Heart left ventricle (tissue), 16 donors: Measurements from ENCODE around the gene AGR3. TPM values are rescaled to one million over a fixed set of nuclear protein-coding genes. Genes with fewer than 3 reads are reported as not detected.
A peak's percentile ranks its signal among the peaks of the same experiment; 100 is the strongest.

Experiments used
- ATAC-seq, 4 donors: fragments of 200-7000 bp; cut with Tn5 transposase; one replicate each; pipeline ENCODE4 v1.9.1; 2020 to 2022; ENCODE audit warnings: moderate library complexity in 4 of 4, mild to moderate bottlenecking in 3 of 4, moderate number of reproducible peaks in 1 of 4
- DNase-seq, 5 donors: peaks; one replicate each; pipeline ENCODE4 v3.0.0-alpha.2; 2020
- H3K27ac ChIP-seq, 12 donors: fragments of 200-600 bp; sonication (generic) in 4 of 12; one replicate each; pipeline versions ENCODE4 v1.5.0 to v1.8.0; 2016 to 2022; ENCODE audit warnings: mild to moderate bottlenecking in 2 of 12
- H3K27me3 ChIP-seq, 9 donors: fragments of 200-600 bp; sonication (generic) in 2 of 9; one replicate each; pipeline versions ENCODE4 v1.5.1 to v1.8.0; 2016 to 2022; ENCODE audit warnings: mild to moderate bottlenecking in 3 of 9
- H3K36me3 ChIP-seq, 9 donors: fragments of 200-600 bp; sonication (generic) in 2 of 9; one replicate each; pipeline versions ENCODE4 v1.5.0 to v1.8.0; 2018 to 2022; ENCODE audit warnings: mild to moderate bottlenecking in 2 of 9
- H3K4me1 ChIP-seq, 12 donors: fragments of 200-600 bp; sonication (generic) in 4 of 12; one replicate each; pipeline versions ENCODE4 v1.5.0 to v1.8.0; 2016 to 2022; ENCODE audit warnings: mild to moderate bottlenecking in 3 of 12
- H3K4me3 ChIP-seq, 12 donors: fragments of 200-600 bp; sonication (generic) in 4 of 12; one replicate each; pipeline versions ENCODE4 v1.5.0 to v1.8.0; 2017 to 2022; ENCODE audit warnings: mild to moderate bottlenecking in 9 of 12, moderate library complexity in 4 of 12
- H3K9me3 ChIP-seq, 12 donors: fragments of 200-600 bp; sonication (generic) in 4 of 12; one replicate each; pipeline versions ENCODE4 v1.5.0 to v1.8.0; 2016 to 2022; ENCODE audit warnings: mild to moderate bottlenecking in 1 of 12
- POLR2A ChIP-seq, 2 donors: fragments of 450-650 bp; IDR thresholded peaks; one replicate each; pipeline ENCODE4 v1.6.1; 2017; ENCODE audit warnings: antibody characterized with exemption in 2 of 2, mild to moderate bottlenecking in 2 of 2, moderate library complexity in 2 of 2
- WGBS, 4 donors: extraction: QIAGEN DNeasy Blood & Tissue Kit in 2 of 4; methylation state at CpG; one replicate each; pipeline versions ENCODE4 v1.1.5 to v1.1.7; 2013 to 2018; 5-methylcytosine and 5-hydroxymethylcytosine counted together
- intact Hi-C, 10 donors: fragments of 100-400 bp; cut with DNase I; formaldehyde crosslinking; loops; one replicate each; pipeline versions ENCODE4 v1.11.1 to v1.14.2; 2022
- polyA plus RNA-seq, 2 donors: library from polyadenylated mRNA; stranded (reverse); fragments of 200-250 nt; gene quantifications; one replicate each; pipeline ENCODE4 v1.2.3, GENCODE V29; 2013
- total RNA-seq, 9 donors: library from RNA; depleted of rRNA in 2 of 9; stranded (reverse); fragments of >200 nt in 2 of 9; fragmentation: NEBNext Ultra II Directional in 3 of 9; extraction: Animal tissue kit (Norgen Biotek cat#: 25700) in 3 of 9; gene quantifications; one replicate each; pipeline versions ENCODE4 v1.1.0 to v1.2.4, GENCODE V29; 2016 to 2023
- TF ChIP-seq, protein P1 (sequence below), 12 donors: fragments of 200-600 bp; sonication (generic) in 4 of 12; IDR thresholded peaks; one replicate each; pipeline versions ENCODE4 v1.5.0 to v1.8.0; 2018 to 2022; ENCODE audit warnings: antibody characterized with exemption in 12 of 12, mild to moderate bottlenecking in 5 of 12
- donor health status: ischemic (EF 13 %, LVEDD 7.1; RV severe dilation, severe dysfunction).
- donor health status: healthy with polysubstance abuse.
- donor health status: DM: no; HTN: yes; CAD: no.
- donor health status: DM: no; HTN: no; CAD: no.
- donor health status: ischemic (EF 25% LVEDD 6.9; RV normal size, moderate dysfunction).
- donor health status: ischemic (EF 25% LVEDD 5.7; RV mildly dilated, moderate dysfunction).
- donor health status: healthy.
- donor health status: DM: yes; HTN: yes; CAD: no.
- donor health status: ischemic (EF 35%, LVEDD 5.7; RV mildly dilated, moderate dysfunction).
- donor health status: nonischemic (EF 11% LVEDD 7.7; RV severe dilation, severe dysfunction).
- donor health status: DM: yes; HTN: yes; CAD: no.
- donor health status: PGD.
- donor health status: ischemic (EF 29% LVEDD 5.4; RV normal size, mild dysfunction).
- donor health status: nonischemic (EF 23%, LVEDD 6.1; RV moderate dilation, normal function).

Gene AGR3
- total and polyA plus RNA-seq, 11 donors, result not detected

DNA sequence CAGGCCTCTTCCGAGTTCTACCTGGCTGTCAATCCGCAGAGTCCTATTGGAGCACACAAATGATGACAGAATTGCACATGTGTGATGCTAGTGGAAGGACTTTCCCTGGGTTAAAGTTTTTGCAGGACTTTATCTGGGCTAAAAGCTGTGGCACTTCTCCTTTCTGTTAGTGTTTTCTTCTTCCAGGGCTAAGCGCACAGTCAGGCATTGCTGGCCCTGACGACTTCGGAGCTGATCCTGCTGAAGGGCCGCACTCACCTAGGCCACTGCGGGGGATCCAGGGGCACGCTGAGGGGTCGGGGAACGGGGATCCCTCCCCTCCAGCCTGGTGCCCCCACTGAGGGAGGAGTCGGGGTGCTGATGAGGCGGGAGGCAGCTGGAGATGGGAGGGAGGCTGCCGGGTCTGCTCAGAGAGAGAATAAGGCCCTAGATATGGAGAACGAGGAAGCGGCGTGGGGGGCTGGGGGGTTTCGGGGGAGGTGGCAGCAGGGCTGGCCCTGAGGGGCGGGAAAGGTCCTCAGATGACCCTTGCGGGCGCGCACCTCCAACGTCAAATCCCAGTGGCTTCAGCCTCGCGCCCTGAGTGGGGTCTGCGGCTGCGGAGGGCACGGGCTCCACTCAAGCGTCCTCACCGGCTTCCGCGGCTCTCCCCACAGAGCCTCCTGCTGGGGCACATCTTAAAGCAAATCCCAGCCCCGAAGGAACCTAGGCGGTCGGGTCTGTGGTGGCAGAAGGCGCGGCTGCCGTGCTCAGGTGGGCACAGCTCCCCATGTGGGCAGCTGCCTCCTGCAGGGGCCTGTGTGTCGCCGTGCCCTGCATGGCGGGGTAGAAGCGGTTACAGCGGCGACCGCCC is 30.9 kb downstream of the AGR3 start:
- Histone ChIP-seq H3K4me3 (peak overlapping the region in 3 of 12 donors; percentile 3 to 40 (median 3)), H3K9me3 (no peaks in the 10 kb centered on the region), H3K27me3 (no peaks in the 10 kb centered on the region), H3K4me1 (peaks cover 0 to 5% (median 0%) of the 10 kb centered on the region in 12 donors), H3K27ac (no peak overlapping the region), H3K36me3 (no peaks in the 10 kb centered on the region)
- ATAC-seq (no peak), DNase-seq (peak in 1 of 5 donors; percentile 60)
- TF ChIP-seq POLR2A (IDR thresholded peaks at IDR 0.05), result no peak
- TF ChIP-seq, protein P1, sequence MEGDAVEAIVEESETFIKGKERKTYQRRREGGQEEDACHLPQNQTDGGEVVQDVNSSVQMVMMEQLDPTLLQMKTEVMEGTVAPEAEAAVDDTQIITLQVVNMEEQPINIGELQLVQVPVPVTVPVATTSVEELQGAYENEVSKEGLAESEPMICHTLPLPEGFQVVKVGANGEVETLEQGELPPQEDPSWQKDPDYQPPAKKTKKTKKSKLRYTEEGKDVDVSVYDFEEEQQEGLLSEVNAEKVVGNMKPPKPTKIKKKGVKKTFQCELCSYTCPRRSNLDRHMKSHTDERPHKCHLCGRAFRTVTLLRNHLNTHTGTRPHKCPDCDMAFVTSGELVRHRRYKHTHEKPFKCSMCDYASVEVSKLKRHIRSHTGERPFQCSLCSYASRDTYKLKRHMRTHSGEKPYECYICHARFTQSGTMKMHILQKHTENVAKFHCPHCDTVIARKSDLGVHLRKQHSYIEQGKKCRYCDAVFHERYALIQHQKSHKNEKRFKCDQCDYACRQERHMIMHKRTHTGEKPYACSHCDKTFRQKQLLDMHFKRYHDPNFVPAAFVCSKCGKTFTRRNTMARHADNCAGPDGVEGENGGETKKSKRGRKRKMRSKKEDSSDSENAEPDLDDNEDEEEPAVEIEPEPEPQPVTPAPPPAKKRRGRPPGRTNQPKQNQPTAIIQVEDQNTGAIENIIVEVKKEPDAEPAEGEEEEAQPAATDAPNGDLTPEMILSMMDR (IDR thresholded peaks at IDR 0.05), result no peak
- intact Hi-C loops, result no loop called here
- 76 to 89% (median 81%) methylated on average over 37 to 44 of the region's 44 CpGs for WGBS, 4 donors

DNA sequence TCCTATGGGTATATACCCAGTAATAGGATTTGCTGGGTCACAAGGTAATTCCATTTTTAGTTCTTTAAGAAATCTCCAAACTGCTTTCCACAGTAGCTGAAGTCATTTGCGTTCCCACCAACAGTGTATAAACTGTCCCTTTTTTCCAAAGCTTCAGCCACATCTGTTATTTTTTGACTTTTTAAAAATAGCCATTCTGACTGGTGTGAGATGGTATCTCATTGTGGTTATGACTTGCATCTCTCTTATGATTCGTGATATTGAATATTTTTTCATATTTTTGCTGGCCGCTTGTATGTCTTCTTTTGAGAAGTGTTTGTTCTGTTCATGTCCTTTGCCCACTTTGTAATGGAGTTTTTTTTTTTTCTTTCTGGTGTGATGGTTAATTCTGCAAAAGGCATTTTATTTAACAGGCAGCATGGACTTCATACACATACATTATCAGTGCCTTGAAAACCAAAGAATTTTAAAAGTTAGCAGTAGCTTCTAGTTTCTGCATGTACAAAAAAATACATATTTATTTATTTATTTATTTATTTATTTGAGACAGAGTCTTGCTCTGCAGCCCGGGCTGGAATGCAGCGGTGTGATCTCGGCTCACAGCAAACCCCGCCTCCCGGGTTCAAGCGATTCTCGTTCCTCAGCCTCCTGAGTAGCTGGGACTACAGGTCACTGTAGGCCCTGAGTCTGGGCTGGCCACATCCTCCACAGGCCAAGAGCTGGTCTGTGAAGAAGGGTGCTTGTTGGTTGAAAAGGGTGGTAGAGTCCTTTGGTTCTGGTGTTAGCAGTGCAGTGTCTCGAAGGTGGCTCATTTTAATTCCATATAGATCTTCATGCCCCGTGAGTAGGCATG is 32.3 kb downstream of the AGR3 start:
- H3K27ac ChIP-seq, result no peak overlapping the region
- H3K4me3 ChIP-seq, result no peak overlapping the region
- intact Hi-C loops, result no loop called here
- no peaks in the 10 kb centered on the region for H3K36me3 ChIP-seq
- H3K27me3 ChIP-seq, result no peaks in the 10 kb centered on the region
- ATAC-seq (no peak), DNase-seq (no peak)
- TF ChIP-seq, protein P1 (IDR thresholded peaks at IDR 0.05), result no peak
- TF ChIP-seq POLR2A (IDR thresholded peaks at IDR 0.05), result no peak
- 83 to 94% (median 90%) methylated on average over 12 of the region's 12 CpGs for WGBS, 4 donors
- H3K4me1 ChIP-seq, result peaks cover 0 to 5% (median 0%) of the 10 kb centered on the region in 12 donors
- no peaks in the 10 kb centered on the region for H3K9me3 ChIP-seq

DNA sequence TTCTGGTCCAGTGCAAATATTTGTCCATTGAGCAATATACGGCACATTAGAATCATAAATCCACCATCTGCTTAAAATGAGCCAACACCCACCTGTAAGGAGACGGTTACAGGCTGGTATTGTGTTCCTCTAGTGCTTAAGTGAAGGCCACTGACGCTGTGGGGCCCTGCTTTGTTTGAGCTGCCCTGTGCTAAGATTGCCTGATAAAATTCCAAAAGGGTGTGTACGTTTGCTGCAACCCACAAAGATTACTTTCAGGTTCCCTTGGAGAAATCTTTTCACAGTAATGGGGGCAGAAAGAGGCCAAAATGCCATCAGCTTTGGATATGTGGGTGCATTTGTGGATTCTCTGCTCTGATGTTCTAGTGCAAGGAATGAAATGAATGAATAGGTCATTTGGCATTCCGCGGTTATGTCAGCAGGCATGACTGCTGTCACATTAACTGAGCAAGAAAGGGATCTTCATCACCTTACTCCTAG is 34.4 kb downstream of the AGR3 start:
- H3K4me1 ChIP-seq, result peaks cover 0 to 5% (median 0%) of the 10 kb centered on the region in 12 donors
- no peak overlapping the region for H3K4me3 ChIP-seq
- H3K36me3 ChIP-seq, result no peaks in the 10 kb centered on the region
- 67 to 73% (median 70%) methylated on average over 6 of the region's 6 CpGs for WGBS, 4 donors
- ATAC-seq (peak in 1 of 4 donors; percentile 26), DNase-seq (no peak)
- no peak overlapping the region for H3K27ac ChIP-seq
- H3K27me3 ChIP-seq, result no peaks in the 10 kb centered on the region
- intact Hi-C loops, result no loop called here
- no peaks in the 10 kb centered on the region for H3K9me3 ChIP-seq
- TF ChIP-seq, protein P1 (IDR thresholded peaks at IDR 0.05), result no peak
- no peak for TF ChIP-seq POLR2A (IDR thresholded peaks at IDR 0.05)
